ENCODE measurements around the gene PPP2R5C.
A peak's percentile ranks its signal among the peaks of the same experiment; 100 is the strongest.
"Not testable (repeated sequence)": the region's sequence is repeated elsewhere in the genome, so short reads cannot be mapped to it uniquely, and the experiment has no call there.

PPP2R5C gene

GRCh38 chr14:101727611-101728366 is 33.7 kb upstream of the PPP2R5C start:
- DNase-seq (ENCODE audit: low read depth, low spot score) = no peak

DNA sequence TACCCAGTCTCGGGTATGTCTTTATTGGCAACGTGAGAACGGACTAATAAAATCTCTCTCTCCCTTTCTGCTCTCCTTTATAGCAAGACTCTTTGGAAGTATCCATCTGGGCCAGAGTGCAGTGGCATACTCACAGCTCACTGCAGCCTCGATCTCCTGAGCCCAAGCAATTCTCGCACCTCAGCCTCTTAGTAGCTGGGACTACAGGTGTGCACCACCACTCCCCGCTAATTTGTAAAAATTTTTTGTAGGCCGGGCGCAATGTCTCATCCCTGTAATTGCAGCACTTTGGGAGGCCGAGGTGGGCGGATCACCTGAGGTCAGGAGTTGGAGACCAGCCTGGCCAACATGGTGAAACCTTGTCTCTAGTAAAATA is 33.2 kb upstream of the PPP2R5C start:
- DNase-seq (ENCODE audit: low read depth, low spot score) = no peak

- DNase-seq (ENCODE audit: low read depth, low spot score) = no peak
Measured at GRCh38 chr14:101729382-101729781, 32.1 kb upstream of the PPP2R5C start.

DNA sequence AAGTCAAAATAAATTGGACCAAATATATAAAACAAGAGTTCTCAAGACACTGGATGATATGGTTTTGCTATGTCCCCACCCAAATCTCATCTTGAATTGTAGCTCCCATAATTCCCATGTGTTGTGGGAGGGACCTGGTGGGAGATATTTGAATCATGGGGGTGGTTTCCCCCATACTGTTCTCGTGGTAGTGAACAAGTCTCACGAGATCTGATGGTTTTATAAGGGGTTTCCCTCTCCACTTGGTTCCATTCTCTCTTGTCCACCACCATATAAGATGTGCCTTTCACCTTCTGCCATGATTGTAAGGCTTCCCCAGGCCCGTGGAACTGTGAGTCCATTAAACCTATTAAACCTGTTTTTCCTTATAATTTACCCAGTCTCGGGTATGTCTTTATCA is 31.4 kb upstream of the PPP2R5C start:
- not testable (repeated sequence) for DNase-seq (ENCODE audit: low read depth, low spot score)

GRCh38 chr14:101730626-101731186 is 30.8 kb upstream of the PPP2R5C start:
- no peak for DNase-seq (ENCODE audit: low read depth, low spot score)

DNA sequence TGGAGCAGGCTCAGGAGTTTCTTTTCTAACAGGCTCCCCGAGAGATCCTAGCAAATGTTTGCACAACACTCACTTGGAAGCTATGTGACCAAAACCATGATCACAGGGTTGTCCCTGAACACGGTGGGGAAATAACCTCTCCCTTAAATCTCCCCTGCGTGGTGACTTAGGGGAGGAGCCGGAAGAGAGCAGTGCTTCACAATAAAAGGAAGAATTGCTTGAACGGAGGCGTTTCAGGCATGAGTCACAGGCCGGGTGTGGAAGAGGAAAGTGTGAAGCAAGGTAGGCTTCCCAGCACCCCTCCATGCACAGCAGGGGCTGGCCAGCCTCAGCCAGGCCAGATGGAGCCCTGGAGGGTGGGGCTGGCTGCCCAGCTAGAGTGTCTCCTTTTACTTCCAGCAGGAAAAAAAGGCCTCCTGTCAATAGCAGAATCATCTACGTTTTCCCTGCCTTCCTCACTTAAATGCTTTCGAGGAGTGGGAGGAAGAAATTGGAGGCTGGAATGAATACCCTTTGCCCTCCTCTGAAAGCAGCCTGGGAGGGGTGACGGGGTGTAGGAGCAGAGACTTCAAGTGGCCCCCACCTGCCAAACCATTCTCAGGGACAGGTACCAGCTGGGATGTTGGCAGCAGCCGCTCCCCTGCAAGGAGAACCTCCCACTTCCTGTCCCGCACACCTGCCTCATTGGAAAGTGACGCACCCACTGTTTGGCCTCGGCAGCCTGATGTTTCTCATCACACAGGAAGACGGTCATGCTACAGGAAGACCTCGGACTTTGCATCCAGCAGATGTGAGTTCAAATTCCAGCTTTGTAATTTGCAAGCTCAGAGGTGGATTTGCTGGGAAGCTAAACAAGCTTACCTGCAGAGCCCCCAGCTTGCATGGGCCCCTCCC is 30.1 kb upstream of the PPP2R5C start:
- DNase-seq (ENCODE audit: low read depth, low spot score) = peak; percentile 37

DNA sequence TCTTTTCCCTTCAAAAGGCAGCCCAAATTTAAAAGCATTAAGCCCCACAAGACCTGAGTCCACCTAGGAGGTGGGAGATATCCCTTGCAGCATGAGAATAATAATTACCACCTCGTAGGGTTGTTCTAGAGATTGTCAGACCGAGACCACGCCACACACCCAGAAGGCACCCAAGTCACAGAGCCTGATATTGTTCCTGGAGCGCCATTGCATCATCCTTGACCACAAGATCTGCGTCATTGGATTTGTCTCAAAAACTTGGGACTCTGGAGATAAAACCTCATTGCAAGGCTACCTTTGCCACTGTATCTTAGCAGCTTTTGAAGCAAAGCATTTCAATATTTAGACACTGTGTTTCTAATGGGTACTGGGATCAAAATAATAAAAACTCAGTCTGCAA is 29.4 kb upstream of the PPP2R5C start:
- DNase-seq (ENCODE audit: low read depth, low spot score) = no peak

DNA sequence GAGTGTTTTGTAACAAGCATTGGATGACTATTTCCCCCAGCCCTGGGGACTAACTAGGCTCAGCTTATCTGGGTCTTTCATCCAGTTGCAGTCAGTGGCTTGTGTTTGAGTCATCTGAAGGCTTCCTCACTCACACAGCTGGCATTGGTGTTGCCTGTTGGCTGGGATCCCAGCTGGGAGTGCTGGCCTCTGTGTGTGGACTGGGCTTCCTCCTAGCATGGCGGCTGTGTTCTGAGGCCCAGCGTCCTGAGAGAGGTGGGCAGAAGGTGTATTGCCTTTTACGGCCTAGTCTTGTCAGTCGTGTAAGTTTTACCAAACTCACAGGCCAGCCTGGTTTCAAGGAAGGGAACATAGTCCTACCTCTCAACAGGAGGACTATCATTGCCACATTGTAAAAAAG is 28.3 kb upstream of the PPP2R5C start:
- no peak for DNase-seq (ENCODE audit: low read depth, low spot score)

DNA sequence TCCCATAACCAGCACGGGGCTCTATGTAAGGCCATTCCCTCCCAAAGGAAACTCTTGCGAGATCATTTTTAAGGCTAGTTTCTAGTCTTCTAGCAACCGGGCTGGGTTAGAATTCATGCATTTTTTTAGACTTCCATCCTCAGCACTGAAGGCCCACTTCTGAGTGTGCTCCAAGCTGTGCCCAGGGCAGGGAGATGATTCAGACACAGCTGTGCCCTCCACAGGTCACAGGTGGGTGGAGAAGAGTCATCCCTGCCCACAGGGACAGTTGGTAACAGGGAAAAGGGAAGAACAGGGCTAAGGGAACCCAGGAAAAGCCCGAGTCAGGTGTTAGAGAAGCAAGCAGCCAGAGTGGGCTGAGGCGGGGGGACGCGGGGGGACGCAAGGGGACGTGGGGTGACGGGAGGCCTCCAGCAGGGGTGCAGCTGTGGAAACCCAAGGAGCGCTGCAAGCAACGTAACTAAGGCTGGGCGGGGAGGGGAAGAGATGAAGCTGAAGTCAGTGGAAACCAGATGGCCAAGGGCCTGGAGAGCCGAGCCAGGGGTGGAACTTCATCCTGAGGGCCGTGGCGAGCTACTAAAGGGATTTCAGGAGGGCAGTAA is 27.2 kb upstream of the PPP2R5C start:
- DNase-seq (ENCODE audit: low read depth, low spot score) = no peak

DNA sequence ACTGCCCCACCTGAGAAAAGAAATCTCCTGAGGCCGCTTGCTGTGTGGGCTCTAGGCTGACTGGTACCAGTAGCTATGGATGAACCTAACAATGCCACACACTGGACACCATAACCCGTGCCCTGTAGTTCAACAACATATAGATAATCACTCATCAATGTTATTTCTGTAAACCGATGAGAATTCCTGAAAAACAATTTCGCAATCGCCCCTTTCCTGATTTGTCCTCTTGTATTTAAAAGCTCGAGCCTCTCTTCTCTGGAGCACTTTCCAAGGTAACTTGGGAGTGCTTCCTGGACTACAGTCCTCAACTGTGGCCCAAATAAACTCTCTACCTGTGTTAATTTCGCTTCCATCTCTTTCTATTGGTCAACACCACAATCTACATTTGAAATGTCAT is 26.1 kb upstream of the PPP2R5C start:
- no peak for DNase-seq (ENCODE audit: low read depth, low spot score)

- no peak for DNase-seq (ENCODE audit: low read depth, low spot score)
Measured at GRCh38 chr14:101736071-101736470, 25.4 kb upstream of the PPP2R5C start.

DNA sequence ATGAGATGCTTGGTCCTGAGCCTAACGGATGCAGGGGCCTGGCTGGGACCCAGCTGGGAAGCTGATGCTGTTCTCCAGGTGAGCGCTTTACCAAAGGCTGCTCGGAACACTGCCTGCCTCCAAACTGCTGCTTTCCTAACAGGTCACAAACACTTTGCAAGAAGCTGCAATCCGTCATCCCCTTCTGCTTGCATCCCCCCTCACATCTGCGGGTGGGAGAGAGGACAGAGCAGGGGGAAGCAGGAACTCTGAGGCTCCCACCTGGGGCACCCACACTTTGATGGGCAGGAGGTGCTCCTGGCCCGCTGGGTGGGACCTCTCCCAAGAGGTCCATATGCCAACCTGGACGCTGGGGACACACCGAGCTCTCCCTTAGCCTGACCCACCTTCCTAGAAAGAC is 24.9 kb upstream of the PPP2R5C start:
- no peak for DNase-seq (ENCODE audit: low read depth, low spot score)

DNA sequence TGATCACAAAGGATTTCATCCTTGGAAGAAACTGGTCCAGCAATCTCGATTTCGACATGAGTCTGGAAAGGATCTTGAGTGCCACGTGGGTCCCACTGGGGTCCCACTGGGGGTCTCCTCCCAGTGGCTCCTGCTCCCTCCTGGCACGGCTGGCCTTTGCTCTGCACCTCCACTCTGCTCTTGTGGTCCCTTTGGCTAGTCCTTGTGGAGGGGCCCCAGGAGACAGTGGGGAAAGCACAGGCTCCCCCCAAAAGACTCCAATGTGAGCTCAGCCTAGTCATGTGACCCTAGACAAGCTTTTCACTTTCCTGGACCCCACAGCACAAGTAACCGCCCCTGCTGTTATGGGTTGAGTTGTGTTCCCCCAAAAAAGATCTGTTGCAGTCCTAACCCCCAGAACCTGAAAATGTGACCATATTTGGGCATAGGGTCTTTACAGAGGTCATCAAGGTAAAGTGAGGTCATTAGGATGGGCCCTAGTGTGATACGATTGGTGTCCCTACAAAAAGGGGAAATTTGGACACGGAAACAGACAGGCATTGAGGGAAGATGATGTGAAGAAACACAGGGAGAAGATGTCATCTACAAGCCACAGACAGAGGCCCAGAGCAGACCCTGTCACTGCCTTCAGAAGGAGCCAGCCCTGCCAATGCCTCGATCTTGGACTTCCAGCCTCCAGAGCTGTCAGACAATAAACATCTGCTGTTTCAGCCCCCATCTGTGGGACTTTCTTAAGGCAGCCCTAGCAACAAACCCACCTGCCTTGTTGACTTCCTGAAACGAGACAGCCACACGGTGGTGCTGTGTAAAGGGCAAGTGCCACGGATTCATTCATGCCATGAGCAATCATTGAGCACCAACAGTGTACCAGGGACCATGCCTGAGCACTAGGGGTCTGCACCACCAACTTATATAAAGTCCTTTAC is 23.8 kb upstream of the PPP2R5C start:
- no peak for DNase-seq (ENCODE audit: low read depth, low spot score)

- no peak for DNase-seq (ENCODE audit: low read depth, low spot score)
Measured at GRCh38 chr14:101738703-101739320, 22.7 kb upstream of the PPP2R5C start.

GRCh38 chr14:101739446-101740141 is 21.9 kb upstream of the PPP2R5C start:
- DNase-seq (ENCODE audit: low read depth, low spot score) = no peak

DNA sequence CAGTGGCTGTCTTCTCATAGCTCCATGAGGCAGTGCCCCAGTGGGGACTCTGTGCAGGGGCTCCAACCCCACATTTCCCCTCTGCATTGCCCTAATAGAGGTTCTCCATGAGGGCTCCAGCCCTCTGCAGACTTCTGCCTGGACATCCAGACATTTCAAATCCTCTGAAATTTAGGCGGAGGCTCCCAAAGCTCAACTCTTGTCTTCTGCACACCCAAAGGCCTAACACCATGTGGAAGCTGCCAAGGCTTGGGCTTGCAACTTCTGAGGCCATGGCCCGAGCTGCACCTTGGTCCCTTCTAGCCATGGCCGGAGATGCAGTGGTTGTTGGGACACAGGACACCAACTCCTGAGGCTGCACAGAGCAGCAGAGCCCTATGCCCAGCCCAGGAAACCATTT is 20.5 kb upstream of the PPP2R5C start:
- no peak for DNase-seq (ENCODE audit: low read depth, low spot score)

DNA sequence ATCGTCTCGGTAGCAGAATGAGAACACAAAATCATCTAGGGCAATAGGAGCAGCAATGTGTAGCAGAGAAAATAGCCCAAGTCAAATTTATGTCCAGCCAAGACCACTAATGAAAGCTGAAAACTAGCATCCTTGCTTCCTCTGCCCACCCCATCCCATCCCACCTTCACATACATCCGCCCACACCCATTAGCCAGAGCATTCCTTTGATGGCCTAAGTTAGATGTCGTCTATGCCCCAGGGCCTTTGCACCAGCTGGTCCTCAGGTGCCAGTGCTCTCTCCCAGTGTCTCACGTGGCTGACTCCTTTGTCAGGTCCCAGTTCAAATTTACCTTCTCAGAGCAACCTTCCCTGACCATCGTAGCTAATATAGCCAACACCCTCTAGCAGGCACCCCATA is 17.8 kb upstream of the PPP2R5C start:
- no peak for DNase-seq (ENCODE audit: low read depth, low spot score)

DNA sequence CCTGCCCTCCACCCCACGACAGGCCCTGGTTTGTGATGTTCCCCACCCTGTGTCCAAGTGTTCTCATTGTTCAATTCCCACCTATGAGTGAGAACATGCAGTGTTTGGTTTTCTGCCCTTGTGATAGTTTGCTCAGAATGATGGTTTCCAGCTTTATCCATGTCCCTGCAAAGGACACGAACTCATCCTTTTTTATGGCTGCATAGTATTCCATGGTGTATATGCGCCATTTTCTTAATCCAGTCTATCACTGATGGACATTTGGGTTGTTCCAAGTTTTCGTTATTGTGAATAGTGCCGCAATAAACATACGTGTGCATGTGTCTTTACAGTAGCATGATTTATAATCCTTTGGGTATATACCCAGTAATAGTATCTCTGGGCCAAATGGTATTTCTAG is 17.1 kb upstream of the PPP2R5C start:
- DNase-seq (ENCODE audit: low read depth, low spot score) = not testable (repeated sequence)

GRCh38 chr14:101749756-101750155 is 11.8 kb upstream of the PPP2R5C start:
- DNase-seq (ENCODE audit: low read depth, low spot score) = not testable (repeated sequence)

- no peak for DNase-seq (ENCODE audit: low read depth, low spot score)
Measured at GRCh38 chr14:101754893-101755292, 6.6 kb upstream of the PPP2R5C start.
